GM23248 (cell line): ENCODE measurements around the gene DHX32.

Source experiments
- EZH2 ChIP-seq: fragments of 200-600 bp; sonication (generic); IDR thresholded peaks from 2 replicates; pipeline ENCODE4 v1.6.1; 2018; ENCODE audit warnings: antibody characterized with exemption, mild to moderate bottlenecking; ENCODE audit not compliant: insufficient read depth, poor library complexity, severe bottlenecking
- EZH2phosphoT487 ChIP-seq: fragments of 200-600 bp; sonication (generic); IDR thresholded peaks from 2 replicates; pipeline ENCODE4 v1.6.1; 2018; ENCODE audit warnings: antibody characterized with exemption, moderate library complexity, mild to moderate bottlenecking, low read depth; ENCODE audit not compliant: insufficient read depth

DNA sequence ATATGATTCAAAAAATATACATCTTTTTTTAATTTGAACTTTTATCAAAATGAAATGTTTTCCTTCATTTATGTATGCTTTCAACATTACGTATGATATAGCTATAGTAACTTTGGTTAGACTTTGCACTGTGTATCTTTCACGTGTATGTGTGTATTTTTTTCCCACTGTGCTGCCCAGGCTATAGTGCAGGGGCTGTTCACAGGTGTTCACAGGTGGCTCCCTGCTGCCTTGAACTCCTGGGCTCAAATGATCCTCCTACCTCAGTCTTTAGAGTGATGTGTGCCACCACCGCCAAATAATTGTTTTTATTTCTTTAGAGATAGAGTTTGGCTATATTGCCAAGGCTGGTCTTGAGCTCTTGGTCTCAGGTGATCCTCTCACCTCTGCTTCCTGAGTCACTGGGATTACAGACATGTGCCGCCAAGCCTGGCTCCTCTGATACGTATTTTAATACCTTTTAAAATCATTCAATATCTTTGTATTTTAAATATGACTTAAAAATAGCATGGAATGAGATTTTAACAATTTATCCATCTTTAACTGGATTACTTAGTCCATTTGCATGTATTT is 44.3 kb upstream of the DHX32 start:
- TF ChIP-seq EZH2 (no peak), EZH2phosphoT487 (no peak)
